Omental fat pad (tissue), 4 donors: ENCODE results near the gene BICD1. TPM values are rescaled to one million over a fixed set of nuclear protein-coding genes. Genes with fewer than 3 reads are reported as not detected.
"Not testable (repeated sequence)": the region's sequence is repeated elsewhere in the genome, so short reads cannot be mapped to it uniquely, and the experiment has no call there.

ENCODE experiments used
- ATAC-seq: fragments of 150-250 bp; one replicate; pipeline ENCODE4 v1.9.1; 2016; ENCODE audit warnings: mild to moderate bottlenecking, moderate library complexity; ENCODE audit not compliant: low FRiP score
- DNase-seq: peaks from one replicate; pipeline ENCODE4 v3.0.0-alpha.2; 2019; ENCODE audit warnings: low spot score
- CTCF ChIP-seq, 3 donors: fragments of 450-650 bp; IDR thresholded peaks; one replicate each; pipeline ENCODE4 v1.5.1; 2016 to 2017; ENCODE audit warnings: antibody characterized with exemption in 3 of 3, mild to moderate bottlenecking in 3 of 3, moderate library complexity in 2 of 3
- total RNA-seq, 4 donors: library from RNA; depleted of rRNA; stranded (reverse); fragments of >200 nt; gene quantifications; one replicate each; pipeline ENCODE4 v1.1.0, GENCODE V29; 2016

Gene BICD1
- total RNA-seq, 4 donors from 2014 or later, result 8.0 to 19.2 (median 9.1) TPM

GRCh38 chr12:32181498-32182175 lies 75.0 kb downstream of the BICD1 start:
- no peak for ATAC-seq
- no peak for TF ChIP-seq CTCF (IDR thresholded peaks at IDR 0.05)
- no peak for DNase-seq

GRCh38 chr12:32183650-32184049 lies 77.0 kb downstream of the BICD1 start:
- no peak for DNase-seq
- no peak for TF ChIP-seq CTCF (IDR thresholded peaks at IDR 0.05)
- no peak for ATAC-seq

- not testable (repeated sequence) for ATAC-seq, DNase-seq
Measured at GRCh38 chr12:32187127-32187526, 80.5 kb downstream of the BICD1 start.

GRCh38 chr12:32191445-32191844 lies 84.8 kb downstream of the BICD1 start:
- TF ChIP-seq CTCF (IDR thresholded peaks at IDR 0.05), result no peak
- DNase-seq (no peak), ATAC-seq (no peak)

- ATAC-seq (no peak), DNase-seq (no peak)
- no peak for TF ChIP-seq CTCF (IDR thresholded peaks at IDR 0.05)
Measured at GRCh38 chr12:32196250-32197198, 89.9 kb downstream of the BICD1 start.

- no peak for DNase-seq
- no peak for ATAC-seq
- TF ChIP-seq CTCF (IDR thresholded peaks at IDR 0.05), result no peak
Measured at GRCh38 chr12:32197421-32197820, 90.8 kb downstream of the BICD1 start.

GRCh38 chr12:32198555-32198954 lies 91.9 kb downstream of the BICD1 start:
- TF ChIP-seq CTCF (IDR thresholded peaks at IDR 0.05), result no peak
- DNase-seq (no peak), ATAC-seq (no peak)
